HG03064 (cell line): ENCODE results near the gene RAI14.

Experiments used
- ATAC-seq: cut with Tn5 transposase; IDR thresholded peaks from one replicate; pipeline ENCODE4 v1.9.1; 2021; ENCODE audit warnings: low read depth; ENCODE audit not compliant: unreplicated experiment

Gene RAI14

GRCh38 chr5:34843497-34843896 is 187.4 kb downstream of the RAI14 start:
- no peak for ATAC-seq

- ATAC-seq: no peak
Observed at GRCh38 chr5:34844106-34844505, 188.0 kb downstream of the RAI14 start.

- ATAC-seq: no peak
Observed at GRCh38 chr5:34844999-34845398, 188.9 kb downstream of the RAI14 start.

- ATAC-seq: no peak
Observed at GRCh38 chr5:34847056-34847455, 190.9 kb downstream of the RAI14 start.

- ATAC-seq: no peak
Observed at GRCh38 chr5:34847552-34847951, 191.4 kb downstream of the RAI14 start.

GRCh38 chr5:34848230-34848629 is 192.1 kb downstream of the RAI14 start:
- ATAC-seq: no peak

- ATAC-seq: no peak
Observed at GRCh38 chr5:34849253-34849652, 193.1 kb downstream of the RAI14 start.

- ATAC-seq: peak; percentile 89
Observed at GRCh38 chr5:34854459-34855174, 198.5 kb downstream of the RAI14 start.

- ATAC-seq: no peak
Observed at GRCh38 chr5:34857161-34857560, 201.0 kb downstream of the RAI14 start.

GRCh38 chr5:34857894-34858293 is 201.8 kb downstream of the RAI14 start:
- ATAC-seq: no peak

- no peak for ATAC-seq
Observed at GRCh38 chr5:34858790-34859189, 202.7 kb downstream of the RAI14 start.

- no peak for ATAC-seq
Observed at GRCh38 chr5:34859253-34859652, 203.1 kb downstream of the RAI14 start.

- no peak for ATAC-seq
Observed at GRCh38 chr5:34863946-34864345, 207.8 kb downstream of the RAI14 start.

- no peak for ATAC-seq
Observed at GRCh38 chr5:34865091-34865490, 209.0 kb downstream of the RAI14 start.

- no peak for ATAC-seq
Observed at GRCh38 chr5:34866989-34867471, 210.9 kb downstream of the RAI14 start.

GRCh38 chr5:34867660-34868059 is 211.5 kb downstream of the RAI14 start:
- no peak for ATAC-seq

- no peak for ATAC-seq
Observed at GRCh38 chr5:34868791-34869190, 212.7 kb downstream of the RAI14 start.

GRCh38 chr5:34869256-34869655 is 213.1 kb downstream of the RAI14 start:
- ATAC-seq: no peak

- ATAC-seq: no peak
Observed at GRCh38 chr5:34870382-34870781, 214.3 kb downstream of the RAI14 start.

GRCh38 chr5:34876275-34876674 is 220.1 kb downstream of the RAI14 start:
- ATAC-seq: no peak

GRCh38 chr5:34881246-34881645 is 225.1 kb downstream of the RAI14 start:
- no peak for ATAC-seq
